NCI-H2196 (cell line): ENCODE data around the gene SPEM1.

ENCODE experiments used
- DNase-seq: peaks from one replicate; lab custom pipeline; 2025; ENCODE audit not compliant: unreplicated experiment; lab: John Stamatoyannopoulos, UW

Gene SPEM1

DNA sequence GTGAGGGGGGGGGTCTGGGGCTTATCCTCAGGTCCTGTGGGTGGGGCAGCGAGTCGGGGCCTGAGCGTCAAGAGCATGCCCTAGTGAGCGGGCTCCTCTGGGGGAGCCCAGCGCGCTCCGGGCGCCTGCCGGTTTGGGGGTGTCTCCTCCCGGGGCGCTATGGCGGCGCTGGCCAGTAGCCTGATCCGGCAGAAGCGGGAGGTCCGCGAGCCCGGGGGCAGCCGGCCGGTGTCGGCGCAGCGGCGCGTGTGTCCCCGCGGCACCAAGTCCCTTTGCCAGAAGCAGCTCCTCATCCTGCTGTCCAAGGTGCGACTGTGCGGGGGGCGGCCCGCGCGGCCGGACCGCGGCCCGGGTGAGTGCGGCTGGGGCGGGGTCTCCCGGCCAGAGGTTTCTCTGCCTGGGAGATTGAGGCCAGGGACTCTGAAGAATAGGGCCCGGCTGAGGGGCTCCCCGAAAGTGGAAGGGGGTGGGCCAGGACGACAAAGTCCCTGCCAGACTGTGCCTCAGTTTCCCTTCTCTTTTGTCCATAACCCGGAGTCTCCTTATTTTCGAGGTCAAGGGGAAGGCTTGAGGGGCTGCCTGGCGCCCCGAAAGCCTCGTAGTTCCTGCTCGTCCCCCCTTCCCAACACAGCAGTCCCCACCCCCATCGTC lies 19.5 kb downstream of the SPEM1 start, which contains the start of gene FGF11:
TSS of gene FGF11 (plus strand) at position 51 of the 651 bp plus-strand sequence. CDS start at position 160, 109 bp downstream.
- DNase-seq, result no peak

DNA sequence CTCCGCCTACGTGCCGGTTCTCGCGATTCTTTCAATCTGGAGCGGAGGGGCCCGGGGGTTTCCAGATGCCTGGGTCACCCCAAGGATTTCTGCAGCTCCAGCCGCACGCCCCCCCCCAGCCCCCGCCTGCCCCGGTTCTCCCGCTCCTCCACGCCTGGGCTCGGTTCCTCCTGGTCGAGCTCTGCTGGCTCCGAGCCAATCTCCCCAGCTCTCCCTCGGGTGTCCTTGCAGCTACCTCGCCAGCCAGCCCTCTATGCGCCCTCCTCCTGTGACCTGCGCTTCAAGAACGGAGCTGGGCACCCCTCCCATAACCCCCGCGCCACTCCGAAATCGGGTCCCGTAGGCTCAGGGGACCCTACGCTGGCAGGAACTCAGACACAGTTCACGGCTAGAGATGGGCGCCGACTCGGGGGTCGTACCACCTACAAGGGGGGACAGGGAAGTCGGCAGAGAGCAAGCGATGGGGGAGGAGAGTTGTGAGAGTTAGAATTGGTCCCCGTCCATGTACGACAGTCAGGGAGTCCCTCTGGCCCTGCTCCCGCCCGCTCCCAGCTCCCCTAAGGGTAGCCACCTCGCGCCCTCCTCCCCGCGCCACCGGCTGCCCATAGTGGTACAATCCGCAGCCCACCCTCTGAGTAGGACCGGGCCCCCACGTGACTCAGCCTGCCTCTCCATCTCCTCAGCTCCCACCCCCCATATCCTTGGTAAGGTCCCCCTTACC lies 20.1 kb downstream of the SPEM1 start:
- DNase-seq, result peak; percentile 4

DNA sequence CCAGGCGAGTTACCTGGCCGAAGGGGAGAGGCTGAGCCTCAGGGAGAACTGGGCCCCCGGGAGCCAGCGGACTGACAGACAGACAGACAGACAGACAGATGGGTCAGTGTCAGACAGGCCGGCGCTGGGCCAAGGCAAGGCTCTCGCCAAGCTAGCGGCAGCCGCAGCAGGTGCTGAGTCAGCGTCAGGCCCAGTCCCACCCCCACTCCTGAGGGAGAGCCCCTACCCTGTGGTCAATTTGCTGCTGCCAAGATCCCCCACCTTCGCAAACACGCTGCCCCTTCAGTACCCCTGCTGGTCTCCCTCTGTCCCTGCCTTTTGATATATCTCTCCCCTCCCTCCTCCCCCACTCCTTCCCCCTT lies 20.7 kb downstream of the SPEM1 start:
- DNase-seq, result no peak

GRCh38 chr17:7441266-7441665 lies 21.1 kb downstream of the SPEM1 start:
- DNase-seq, result no peak

DNA sequence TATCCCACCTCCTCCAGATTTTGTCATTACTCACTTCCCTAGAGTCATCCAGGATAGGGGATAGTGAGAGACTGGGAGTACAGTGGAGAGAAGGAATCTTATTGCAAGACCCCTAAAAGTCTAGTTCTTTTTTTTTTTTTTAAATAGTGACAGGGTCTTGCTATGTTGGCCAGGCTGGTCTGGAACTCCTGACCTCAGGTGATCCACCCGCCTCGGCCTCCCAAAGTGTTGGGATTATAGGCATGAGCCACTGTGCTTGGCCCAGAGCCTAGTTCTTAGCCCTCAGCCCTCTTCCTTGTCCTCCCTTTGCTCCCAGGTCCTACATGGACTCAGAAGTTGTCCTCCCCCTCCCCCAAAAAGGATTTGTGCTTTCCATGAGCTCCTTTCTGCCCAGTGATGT lies 22.0 kb downstream of the SPEM1 start:
- DNase-seq, result no peak

DNA sequence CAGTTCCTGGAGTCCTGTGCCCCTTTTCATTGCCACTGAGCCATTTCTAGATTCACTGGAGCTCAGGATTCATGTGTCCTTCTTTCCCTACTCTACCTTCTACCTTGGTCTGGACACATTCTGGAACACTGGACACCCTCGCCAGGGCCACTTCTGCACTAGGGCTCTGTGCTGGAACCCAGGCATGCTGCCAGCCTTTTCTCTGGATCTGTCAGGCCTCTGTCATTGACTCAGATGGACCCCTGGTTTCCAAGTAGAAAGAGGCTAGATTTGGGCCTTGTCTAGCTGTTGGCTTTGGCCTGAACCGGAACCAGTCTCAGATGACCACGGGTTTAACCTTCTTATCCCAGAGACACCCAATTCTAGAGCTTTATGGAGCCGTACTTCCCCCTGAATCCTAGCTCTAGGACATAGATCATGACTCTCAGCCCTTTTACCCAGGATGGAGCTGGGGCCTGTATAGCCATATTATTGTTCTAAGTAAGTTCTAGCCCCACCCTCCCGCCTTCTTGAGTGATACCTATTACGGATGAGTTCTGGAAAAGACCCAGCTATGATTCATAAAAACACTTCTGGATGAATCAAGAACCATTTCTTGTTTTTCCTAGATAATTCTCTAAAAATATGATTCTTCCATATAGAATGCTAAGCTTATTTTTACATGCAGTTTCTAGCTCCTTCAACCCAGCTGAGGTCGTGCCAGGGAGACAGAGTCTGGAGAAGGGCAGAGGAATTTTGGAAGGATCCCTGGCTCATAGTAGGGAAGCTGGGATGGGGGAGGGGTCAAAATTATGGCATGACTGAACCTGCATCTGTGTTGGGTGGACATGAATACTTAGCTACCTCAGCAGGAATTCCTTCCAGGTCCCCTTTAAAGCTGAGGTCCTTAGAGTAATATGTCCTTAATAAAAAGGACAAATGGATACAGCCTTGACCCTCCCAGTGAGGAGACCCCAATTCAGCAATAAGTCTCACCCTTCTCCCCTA lies 23.7 kb downstream of the SPEM1 start:
- no peak for DNase-seq

DNA sequence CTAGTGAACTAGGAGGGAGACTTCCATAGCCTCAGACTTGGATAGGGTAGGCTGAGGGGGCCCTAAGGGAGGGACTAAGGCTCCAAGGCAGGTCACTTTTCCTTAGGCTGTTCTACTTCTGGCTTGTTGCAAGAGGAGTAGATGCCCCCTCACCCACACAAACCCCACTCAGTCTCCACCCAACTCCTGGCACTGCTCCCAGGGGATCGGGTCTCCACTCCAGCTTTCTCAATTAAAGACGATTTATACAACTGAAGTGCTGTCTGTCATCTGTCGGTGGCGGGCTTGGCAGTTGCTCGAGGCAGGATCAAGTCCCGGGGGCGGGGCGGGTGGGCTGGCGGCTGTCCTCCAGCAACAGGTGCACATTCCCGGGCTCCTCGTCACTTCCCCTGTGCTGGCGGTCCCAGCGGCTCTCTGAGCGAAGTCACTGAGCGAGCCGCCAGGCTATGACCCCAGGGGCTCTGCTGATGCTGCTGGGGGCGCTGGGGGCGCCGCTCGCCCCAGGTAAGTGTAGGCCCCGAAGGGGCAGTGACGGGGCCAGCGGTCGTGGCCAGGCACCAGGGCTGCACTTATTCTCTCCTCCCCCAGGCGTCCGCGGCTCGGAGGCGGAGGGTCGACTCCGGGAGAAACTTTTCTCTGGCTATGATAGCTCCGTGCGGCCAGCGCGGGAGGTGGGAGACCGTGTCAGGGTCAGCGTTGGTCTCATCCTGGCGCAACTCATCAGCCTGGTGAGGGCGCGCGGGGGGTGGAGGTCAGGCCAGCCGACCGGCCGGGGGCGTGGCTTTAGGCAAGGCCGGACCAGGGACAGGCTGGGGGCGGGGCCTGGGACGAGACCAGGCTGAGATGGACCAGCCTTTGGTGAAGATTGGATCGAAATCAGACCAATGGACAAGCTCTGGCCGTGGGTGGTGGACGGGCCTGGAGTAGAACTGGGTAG lies 24.8 kb downstream of the SPEM1 start, which contains the start of gene CHRNB1:
TSS of gene CHRNB1 (plus strand) at position 380 of the 937 bp plus-strand sequence. CDS start at position 447, 67 bp downstream.
- DNase-seq, result peak; percentile 68

GRCh38 chr17:7445619-7445968 lies 25.5 kb downstream of the SPEM1 start:
- peak; percentile 63 for DNase-seq

- no peak for DNase-seq
These were observed 28.3 kb downstream of the SPEM1 start for GRCh38 chr17:7448461-7448860.

GRCh38 chr17:7459961-7460545 lies 39.9 kb downstream of the SPEM1 start:
- no peak for DNase-seq

DNA sequence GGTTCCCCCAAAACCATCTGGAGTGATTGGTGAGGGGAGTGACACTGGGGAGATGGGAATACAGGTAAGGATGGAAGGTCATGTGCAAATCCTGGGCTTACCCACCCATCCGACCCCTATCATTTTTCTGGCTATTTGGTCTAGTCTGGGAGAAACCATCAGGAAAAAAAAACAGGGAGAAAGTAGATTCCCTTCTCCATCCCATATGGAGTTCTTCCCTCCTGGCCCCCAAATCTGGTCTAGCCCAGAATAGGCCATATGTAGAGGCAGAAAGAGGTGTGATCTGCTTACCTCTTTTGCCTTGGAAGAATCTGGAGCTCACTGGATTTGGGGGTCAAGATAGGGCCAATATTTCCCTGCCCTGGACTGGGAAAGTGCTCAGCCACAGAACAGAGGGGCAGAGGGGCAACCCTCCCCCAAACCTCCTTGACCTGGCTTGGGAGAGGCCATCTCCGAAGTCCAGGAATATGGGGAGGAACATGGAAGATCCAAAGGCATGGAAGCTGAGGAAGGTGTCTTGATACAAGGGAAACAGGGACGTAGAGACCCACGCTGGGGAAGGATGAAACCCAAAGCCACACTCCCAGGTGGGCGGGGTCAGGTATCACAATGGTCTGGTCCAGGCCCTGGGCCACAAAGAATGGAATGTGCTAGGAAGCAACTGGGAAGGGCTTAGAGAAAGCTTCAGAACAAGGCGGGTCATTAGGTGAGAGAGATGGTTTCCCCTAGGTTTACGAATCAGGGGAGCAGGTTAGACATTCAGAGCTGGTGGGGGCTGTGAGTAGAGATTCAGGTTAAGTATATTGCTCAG lies 40.9 kb downstream of the SPEM1 start:
- no peak for DNase-seq

GRCh38 chr17:7462474-7463371 lies 42.6 kb downstream of the SPEM1 start:
- no peak for DNase-seq

DNA sequence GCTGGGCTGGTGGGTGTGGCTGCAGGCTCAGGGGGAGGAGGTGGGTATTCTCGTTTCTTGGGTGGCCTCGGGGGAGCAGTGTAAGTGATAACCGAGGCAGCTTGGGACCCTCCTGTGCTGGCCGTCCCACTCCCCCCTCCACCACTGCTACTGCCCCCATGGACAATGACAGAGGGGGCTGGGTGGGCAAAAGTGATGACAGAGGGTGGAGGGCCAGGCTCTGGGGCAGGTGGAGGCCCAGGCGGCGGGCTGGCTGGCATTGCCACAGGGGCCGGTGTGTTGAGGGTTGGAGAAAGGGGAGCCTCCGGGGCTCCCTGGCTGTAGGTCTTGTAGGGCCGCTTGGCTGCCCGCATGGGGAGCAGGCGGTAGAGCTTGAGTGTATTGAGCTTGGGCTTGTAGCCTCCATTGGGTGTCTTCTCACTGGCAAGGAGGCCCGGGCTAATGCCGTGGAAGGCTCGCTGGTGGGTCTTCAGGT lies 43.3 kb downstream of the SPEM1 start:
- no peak for DNase-seq

- DNase-seq, result no peak
These were observed 44.0 kb downstream of the SPEM1 start for GRCh38 chr17:7464081-7464480.

DNA sequence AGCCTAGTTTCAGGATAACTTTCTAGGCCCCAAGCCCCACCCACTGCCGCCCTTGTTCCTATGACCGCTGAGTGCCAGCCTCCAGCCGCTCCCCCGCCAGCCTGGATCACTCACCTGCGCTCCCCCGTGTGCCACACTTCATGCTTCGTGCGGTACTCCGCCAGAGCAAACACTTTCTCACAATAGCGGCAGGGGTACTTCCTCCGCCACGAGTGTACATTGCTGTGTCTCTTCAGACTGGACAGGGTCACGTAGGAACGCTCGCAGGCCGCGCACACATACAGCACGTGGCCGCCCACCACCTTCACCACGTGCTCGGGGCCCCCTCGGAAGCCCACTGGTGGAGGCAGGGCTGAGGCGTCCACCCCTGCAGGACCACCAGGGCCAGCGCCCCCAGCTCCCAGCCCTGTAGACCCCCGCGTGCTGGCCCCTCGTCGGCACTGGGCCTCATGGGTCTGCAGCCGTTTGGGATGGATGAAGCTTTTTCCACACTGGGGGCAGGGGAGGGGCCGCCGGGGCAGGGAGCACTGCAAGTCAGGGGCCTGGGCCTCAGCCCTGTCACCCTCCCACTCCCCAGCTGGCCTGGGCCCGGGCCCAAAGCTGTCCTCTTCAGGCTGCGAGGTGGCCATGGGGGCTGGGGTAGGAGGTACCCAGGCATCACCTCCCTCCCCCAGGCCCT lies 45.6 kb downstream of the SPEM1 start:
- no peak for DNase-seq

GRCh38 chr17:7466318-7466638 lies 46.2 kb downstream of the SPEM1 start:
- no peak for DNase-seq

GRCh38 chr17:7466639-7467341 lies 46.7 kb downstream of the SPEM1 start:
- DNase-seq, result no peak
